Measurements from ENCODE around the gene KREMEN2.

The KREMEN2 gene

GRCh38 chr16:2977440-2977839, 13.4 kb downstream of the KREMEN2 start:
- no peak for DNase-seq (ENCODE audit: low read depth, low spot score)

DNA sequence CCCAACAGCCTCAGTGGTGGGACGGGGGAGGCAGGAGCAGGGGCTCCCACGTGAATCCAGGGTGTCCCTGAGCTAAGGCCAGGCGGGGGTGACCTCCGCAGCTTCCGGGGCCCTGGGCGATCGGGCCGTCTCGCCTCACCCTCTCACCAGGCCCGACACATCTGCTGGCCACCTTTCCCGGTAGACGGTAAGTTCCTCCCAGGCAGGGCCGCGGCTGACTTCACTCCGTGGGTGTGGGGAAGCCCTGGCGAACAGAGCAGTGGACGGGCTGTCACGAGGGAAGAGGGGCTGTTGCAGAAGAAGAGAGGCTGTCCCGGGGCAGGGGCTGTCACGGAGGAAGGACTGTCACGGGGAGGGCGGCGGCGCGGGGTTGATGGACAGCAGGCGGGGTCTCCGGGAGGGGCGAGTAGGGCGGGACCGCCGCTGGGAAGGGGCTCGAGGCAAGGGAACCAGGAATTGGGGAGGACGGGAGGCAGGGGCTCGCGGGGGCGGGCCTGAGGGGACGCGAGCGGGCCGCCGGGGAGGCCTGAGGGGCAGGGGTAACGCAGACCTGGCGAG, 15.7 kb downstream of the KREMEN2 start:
- peak; percentile 34 for DNase-seq (ENCODE audit: low read depth, low spot score)

DNA sequence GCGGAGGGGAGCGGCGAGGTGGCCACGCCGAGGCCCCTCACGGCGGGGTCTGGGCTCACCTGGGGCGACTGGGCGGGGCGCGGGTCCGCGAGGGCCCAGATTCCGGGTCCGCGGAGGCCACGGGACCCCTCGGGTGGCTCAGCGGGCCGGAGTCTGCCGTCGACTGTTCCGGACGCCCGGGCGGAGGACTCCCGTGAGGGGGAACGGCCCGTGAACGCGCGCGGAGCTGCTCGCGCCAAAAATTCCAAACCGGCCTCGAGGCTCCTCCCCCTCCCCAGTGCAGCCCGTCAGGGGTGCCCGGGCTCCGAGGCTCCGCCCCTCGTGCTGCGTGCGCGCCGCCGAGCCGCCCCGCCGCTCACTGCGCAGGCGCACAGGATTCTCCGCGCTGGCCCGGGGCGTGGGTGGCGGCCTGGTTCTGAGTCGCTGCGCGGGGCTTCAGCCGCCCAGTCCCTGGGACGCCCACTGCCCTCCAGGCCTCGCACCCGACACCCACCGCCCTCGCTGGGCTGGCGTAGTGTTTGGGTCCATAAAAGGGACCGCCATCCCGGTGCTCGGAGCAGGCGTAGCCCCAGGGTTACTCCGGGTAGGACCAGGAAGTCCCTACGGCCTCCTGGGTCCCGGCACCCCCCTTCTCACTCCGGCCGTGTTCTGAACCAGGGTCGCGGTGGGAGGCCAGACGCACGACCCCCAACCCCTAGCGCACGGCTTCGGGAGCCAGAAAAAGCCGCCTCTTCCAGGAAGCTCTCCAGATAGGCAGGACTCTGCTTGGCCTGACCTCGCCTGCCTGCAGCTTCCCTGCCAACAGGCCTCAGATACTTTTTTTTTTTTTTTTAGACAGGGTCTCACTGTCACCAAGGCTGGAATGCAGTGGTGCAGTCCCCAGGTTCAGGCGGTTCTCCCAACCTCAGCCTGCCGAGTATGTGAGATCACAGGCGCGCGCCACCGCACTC, 16.4 kb downstream of the KREMEN2 start, which contains the start of gene PKMYT1:
TSS of gene PKMYT1 (minus strand) at position 220 of the 950 bp plus-strand sequence. CDS start 789 bp downstream, outside the sequence.
- peak; percentile 96 for DNase-seq (ENCODE audit: low read depth, low spot score)

- peak; percentile 85 for DNase-seq (ENCODE audit: low read depth, low spot score)
Observed at GRCh38 chr16:2981177-2981898, 17.3 kb downstream of the KREMEN2 start.

- peak; percentile 74 for DNase-seq (ENCODE audit: low read depth, low spot score)
Observed at GRCh38 chr16:2981899-2982250, 17.8 kb downstream of the KREMEN2 start.

GRCh38 chr16:2982402-2982801, 18.3 kb downstream of the KREMEN2 start:
- DNase-seq (ENCODE audit: low read depth, low spot score), result no peak

DNA sequence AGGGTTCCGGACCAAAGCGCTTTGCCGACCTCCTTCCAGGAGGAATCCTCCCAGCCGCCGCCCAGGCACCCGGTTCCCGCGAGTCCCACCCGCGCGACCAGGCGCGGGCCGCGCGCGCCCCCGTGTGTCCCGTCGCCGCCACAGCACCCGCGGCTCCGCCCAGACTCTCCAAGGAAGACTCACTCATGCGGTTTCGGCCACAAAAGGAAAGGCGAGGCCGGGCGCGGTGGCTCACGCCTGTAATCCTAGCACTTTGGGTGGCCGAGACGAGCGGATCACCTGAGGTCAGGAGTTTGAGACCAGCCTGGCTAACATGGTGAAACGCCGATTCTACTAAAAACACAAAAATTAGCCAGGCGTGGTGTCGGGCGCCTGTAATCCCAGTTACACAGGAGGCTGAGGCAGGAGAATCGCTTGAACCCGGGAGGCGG, 19.6 kb downstream of the KREMEN2 start:
- DNase-seq (ENCODE audit: low read depth, low spot score), result peak; percentile 96

DNA sequence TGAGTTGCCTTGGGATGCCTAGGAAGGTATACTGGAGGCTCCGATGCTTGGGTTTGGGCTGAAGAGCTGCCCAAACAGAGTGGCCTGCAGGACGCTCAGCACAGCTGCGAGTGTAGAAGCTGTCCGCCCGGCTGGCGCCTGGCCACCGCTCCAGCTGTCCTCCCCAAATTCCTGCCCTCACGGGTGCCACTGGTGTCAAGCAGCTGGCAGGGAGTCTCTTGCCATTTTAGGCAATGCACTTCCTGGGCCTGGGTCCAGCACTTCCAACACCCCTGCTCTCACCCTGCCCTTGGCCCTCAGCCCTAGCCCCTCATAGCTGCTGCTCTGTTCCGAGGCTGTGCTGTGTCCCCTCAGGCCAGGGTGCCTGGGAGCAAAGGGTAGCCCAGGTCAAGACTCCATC, 21.4 kb downstream of the KREMEN2 start:
- no peak for DNase-seq (ENCODE audit: low read depth, low spot score)

DNA sequence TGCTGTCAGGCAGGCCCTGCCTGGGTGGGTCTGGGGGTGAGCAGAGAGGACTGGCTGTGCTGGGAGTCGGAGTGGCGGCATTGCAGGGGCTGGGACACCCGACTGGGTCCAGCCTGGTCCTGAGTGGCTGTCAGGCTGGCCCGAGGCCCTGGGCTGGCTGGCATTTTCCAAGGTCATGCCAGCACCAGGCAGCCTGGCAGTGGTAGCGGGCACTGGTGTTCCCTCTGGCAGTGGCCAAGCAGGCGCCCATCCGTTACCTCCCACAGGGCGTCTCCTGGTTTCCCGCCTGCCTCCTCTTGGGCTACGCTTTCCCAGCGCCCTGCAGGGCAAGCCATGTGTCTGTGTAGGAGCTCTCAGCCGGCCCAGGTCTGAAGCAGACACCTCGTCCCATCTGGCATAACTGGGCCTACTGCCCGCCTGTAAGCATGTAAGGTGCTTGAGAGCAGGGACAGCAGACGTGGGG, 21.8 kb downstream of the KREMEN2 start:
- DNase-seq (ENCODE audit: low read depth, low spot score), result no peak

DNA sequence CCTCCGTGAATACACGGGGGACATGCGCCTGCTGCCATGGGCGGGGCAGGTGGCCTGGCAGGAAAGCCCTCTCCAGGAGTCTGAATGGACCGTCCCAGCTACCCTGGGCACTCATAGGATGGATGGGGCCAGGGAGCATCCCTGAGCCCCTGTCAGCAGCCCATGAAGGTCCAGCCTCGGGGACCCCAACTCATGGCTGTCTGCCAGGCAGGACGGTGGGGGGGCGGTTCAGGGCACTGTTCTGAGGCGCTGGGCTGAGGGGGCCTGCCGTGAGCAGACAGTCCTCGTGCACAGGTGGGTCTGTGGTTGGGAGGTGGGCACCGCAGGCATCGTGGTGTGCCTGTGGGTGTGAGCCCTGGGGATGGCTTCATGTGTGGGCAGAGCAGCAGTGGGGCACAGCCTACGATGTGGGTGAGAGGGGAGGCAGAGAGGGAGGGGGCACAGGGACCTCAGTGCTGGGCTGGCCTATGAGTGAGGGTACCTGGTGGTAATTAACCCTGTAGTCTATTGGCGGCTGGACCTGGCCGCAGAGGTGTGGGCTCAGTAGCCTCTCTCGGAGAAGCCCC, 22.6 kb downstream of the KREMEN2 start:
- DNase-seq (ENCODE audit: low read depth, low spot score), result no peak

- DNase-seq (ENCODE audit: low read depth, low spot score), result no peak
Observed at GRCh38 chr16:2987286-2987685, 23.2 kb downstream of the KREMEN2 start.

DNA sequence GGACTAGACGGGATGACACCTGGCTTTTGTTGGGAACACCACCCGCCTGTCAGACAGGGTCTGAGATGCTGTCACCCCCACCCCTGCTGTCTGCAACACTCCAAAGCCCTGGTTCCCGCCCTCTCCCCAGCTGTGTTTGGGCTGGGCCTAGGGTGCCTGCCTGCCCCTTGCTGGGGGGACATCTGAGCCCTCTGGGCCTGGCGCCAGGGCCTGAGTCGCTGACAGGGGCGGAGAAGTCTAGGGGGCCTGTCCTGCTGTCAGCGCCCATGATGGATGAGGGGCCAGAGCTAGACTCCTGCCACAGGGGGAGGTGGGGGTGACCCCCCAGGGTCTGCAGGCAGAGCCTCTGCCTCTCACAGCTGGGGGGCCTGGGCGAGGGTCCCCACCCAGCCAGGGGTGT, 23.8 kb downstream of the KREMEN2 start:
- peak; percentile 62 for DNase-seq (ENCODE audit: low read depth, low spot score)

GRCh38 chr16:2988590-2989099, 24.6 kb downstream of the KREMEN2 start:
- DNase-seq (ENCODE audit: low read depth, low spot score), result no peak

DNA sequence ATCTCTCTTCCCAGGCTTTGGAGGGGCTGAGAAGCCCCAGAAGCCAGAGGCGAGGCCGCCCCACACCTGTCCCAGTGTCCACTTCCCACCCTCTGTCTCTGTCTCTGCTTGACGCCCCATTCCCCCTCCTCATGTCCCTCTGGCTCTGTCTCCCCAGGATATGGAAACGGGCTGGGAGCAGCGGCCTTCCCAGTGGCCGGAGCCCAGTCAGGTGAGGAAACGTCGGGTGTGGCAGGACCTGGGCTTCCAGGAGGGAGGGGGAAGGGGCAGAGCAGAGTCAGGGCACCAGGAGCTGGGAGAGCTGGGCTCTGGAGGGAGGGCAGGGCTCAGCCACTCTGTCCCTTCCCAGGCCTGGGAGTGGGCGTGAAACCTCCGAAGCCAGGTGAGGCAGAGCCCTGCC, 26.8 kb downstream of the KREMEN2 start:
- no peak for DNase-seq (ENCODE audit: low read depth, low spot score)

DNA sequence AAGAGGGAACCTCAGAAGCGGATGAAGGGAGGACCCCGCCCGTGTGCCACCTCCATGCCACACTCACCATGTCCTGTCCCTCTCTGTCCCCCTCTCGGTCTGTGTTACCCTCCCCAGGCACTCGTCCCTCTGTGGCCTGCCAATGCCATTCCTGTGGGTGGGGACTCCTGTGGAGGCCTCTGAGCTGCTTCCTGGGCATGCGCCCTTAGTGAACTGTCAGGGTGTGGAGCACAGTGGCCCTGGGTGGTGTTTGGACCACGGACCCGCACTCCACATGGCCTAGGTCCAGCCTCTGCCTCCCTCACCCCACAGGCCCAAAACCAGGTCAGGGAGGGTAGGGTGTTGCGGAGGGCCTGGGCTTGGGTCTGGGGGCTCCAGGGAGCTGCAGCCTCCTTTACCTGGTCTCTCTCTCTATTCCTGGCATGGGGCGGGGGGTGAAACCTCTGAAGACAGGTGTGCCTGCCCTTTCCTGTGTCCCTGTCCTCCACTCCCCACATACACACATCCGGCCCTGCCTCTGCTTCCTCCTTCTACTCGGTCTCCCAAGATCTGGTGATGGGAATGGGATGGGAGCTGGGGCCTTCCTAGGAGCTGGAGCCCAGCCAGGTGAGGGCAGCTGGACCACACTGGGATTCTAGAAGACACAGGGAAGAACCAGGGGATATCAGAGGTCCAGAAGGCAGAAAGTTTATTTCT, 27.6 kb downstream of the KREMEN2 start:
- no peak for DNase-seq (ENCODE audit: low read depth, low spot score)

DNA sequence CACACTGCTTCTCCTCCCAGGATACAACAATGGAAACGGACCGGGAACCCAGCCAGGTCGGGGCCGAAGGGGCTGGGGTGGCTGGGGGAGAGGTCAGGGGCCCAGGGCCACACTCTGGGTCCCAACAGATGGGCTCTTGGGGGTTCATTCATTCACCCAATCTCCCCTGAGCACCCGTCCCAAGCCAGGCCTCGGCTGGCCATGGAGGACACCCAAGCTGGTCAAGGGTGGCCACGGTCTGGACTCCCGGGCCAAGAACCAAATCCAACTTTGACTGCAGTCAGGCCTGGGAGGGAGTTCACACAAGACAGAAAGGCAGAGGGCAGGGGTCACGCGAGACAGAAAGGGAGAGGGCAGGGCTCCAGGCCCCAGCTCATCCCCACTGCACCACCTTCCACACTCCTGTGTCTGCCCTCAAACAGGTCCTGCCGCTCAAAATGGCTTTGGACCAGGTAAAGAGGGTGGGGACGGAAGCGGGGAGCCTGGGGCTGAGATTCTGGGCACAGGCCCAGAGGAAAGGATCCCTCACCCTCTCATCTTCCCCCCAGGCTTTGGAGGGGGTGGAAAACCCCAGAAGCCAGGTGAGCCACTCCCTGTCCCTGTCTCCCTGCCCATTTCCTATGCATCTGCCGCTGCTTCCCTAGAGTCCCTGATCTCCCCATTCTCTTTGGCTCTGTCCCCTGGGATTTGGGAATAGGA, 28.5 kb downstream of the KREMEN2 start:
- DNase-seq (ENCODE audit: low read depth, low spot score), result no peak

DNA sequence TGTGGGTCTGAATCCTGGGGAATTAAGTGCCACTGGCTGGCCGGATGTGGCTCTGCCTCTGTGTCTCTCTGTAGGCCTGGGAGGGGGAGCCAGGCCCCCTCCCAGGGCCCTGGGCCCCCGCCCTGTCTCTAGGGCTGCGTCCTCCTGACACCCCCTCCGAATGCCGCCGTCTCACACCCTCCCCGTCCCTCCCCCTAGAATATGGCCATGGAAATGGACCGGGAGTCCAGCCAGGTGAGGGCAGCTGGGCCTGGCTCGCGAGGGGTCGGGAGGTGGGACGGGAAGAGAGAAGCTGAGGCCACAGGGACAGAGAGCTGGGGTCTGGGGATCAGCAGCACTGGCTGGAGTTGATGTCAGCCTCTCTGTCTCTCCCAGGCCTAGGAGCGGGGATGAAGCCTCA, 32.2 kb downstream of the KREMEN2 start:
- DNase-seq (ENCODE audit: low read depth, low spot score), result no peak

- no peak for DNase-seq (ENCODE audit: low read depth, low spot score)
Observed at GRCh38 chr16:2999929-3000328, 35.9 kb downstream of the KREMEN2 start.

DNA sequence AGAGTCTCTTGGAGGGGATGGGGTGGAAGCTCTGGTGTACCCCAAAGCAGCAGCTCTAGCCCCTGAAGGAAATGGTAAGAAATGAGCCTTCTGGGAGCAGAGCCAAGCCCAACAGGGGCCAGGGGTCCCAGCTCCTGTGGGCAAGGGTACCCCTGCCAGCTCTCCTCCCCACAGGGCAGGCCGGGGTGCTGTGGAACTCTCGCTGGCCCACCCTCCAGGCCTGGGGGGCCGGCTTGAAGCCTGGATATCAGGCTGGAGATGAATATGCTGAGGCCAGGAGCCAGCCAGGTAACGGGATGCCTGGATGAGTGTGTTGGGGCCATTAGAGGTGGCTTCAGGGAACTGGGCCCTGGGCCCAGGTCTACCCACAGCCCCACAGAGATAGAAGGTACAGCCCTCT, 36.5 kb downstream of the KREMEN2 start:
- no peak for DNase-seq (ENCODE audit: low read depth, low spot score)

DNA sequence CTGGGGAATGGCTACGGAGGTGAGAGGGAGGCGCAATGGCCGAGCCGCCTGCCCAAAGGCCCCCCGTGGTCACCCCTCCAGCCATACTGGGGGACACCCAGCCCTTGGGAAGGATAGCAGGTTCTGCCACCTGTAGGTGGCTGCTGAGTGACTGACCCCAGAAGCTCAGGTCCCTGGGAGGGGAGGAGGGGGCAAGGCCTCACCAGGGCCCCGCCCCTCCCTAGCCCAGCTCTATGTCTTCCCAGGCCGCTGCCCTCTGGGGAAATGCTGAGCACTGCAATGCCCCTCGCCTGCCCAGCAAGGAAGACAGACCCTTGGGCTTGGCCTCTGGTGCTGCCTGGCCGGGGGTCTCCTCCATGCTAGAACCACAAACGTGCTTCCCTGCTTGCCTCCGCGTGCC, 37.2 kb downstream of the KREMEN2 start:
- no peak for DNase-seq (ENCODE audit: low read depth, low spot score)
